ENCODE results near the gene YBEY.

The YBEY gene

DNA sequence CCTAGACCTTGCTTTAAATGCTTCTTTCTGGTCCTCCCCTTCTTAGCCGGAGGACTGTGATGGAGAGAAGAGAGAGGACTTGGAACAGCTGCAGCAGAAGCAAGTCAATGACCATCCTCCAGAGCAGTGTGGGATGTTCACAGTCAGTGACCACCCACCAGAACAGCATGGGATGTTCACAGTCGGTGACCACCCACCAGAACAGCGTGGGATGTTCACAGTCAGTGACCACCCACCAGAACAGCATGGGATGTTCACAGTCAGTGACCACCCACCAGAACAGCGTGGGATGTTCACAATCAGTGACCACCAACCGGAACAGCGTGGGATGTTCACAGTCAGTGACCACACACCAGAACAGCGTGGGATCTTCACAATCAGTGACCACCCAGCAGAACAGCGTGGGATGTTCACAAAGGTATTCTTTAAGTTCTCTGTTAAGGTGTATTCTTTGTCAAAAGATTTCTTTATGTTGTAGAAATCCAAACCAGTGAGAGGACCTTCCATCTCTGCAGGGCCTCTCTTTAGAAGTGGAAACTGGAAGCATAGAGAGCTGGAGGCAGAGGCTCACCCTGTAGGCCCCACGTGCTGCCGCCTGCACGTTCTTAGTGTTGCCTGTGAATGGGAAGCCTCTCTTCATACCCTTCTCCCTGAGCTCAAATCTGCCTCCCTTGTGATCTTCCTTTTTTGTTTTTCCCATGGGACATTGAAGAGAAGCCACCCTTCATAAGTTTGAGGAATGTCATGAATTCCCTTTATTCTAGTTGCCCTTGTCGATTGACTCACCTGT is 48.4 kb downstream of the YBEY start:
- DNase-seq = no peak

- no peak for DNase-seq
Observed at GRCh38 chr21:46336603-46337002, 50.5 kb downstream of the YBEY start.

GRCh38 chr21:46340998-46341397 is 54.9 kb downstream of the YBEY start:
- DNase-seq = no peak

DNA sequence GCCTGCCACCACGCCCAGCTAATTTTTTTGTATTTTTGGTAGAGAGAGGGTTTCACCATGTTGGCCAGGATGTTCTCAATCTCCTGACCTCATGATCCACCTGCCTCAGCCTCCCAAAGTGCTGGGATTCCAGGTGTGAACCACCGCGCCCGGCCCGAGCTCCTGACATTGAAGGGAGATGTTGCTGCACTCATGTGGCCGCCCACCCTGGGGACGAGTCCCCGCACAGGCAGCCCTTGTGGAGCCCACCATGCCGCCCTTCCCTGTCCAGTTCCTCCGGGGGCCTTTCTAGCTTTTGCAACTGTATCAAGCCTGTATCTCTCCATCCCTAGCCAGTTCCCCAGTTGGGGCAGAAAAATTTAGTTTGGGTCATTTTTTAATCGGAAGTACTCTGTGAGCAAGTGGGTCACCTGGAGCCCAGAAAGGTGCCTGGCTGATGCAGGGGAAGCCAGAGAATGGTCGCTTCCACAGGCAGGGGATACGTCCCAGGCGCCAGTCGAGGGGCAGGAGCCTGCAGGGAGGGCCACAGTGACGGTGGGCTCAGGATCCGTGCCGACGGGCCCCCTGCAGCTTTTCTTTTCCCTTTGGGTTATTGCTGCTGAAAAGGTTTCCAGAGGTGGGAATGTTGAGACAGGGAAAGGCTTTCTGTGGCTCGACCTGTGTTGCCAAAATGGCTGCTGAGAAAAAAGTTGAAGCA is 58.2 kb downstream of the YBEY start:
- no peak for DNase-seq

- no peak for DNase-seq
Observed at GRCh38 chr21:46345861-46346260, 59.7 kb downstream of the YBEY start.

DNA sequence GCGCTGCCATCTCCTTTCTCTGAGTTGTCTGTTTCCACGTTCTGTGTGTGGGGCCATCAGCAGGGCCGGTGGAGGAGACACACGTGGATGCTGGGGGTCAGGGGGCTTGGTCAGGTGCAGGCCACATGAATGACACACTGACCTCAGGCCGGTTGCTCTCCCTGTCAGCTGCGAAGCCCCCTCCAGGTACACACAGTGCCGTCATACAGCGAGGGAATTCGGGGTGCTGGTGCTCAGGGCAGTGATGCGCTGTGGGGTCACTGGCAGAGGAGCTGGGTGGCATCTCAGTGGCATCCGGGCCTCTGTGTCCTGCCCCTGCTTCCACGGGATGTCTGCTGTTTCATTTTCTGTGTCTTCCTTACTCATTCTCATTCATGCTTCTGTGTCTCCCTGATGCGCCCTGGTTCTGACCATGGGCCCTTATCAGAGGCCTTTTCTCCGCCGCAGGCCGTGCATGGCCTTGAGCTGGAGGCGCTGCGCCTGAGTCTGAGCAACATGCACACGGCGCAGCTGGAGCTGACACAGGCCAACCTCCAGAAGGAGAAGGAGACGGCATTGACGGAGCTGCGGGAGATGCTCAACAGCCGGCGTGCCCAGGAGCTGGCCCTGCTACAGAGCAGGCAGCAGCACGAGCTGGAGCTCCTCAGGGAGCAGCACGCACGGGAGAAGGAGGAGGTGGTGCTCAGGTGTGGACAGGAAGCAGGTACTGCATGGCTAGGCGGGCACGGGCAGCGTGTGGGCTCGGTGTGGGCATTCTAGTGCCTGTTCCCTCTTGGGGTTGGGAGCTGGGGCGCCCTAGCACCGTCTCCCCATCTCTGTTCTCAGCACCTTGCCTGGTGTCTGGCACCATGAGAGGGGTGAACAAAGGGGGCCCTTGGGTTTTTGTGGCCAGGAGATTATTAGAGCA is 60.4 kb downstream of the YBEY start:
- DNase-seq = no peak

- DNase-seq = no peak
Observed at GRCh38 chr21:46347203-46347550, 61.0 kb downstream of the YBEY start.
